ENCODE data around the gene PSPH.
"Not testable (repeated sequence)": the region's sequence is repeated elsewhere in the genome, so short reads cannot be mapped to it uniquely, and the experiment has no call there.

The PSPH gene

DNA sequence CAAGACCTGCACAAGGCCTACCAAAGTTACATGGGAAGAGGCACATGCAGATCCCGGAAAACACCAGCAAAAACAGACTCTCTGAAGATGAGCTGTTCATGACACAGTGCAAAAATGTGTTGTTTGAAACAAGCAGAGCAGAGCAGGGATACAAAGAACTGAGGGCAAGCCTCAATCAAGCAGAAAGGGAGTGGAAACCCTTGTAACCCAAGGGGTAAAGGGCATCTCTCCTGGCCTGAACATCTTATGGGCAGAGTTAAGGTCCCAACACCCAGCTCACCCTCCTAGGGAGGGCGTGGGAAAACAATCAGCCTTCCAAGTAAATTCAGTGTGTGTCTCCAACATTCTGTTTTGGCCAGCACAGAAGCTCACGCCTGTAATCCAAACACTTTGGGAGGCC, 10.5 kb downstream of the PSPH start:
- H3K9me3 ChIP-seq (ENCODE audit: severe bottlenecking) = no peaks in the 10 kb centered on the region
- no peak for TF ChIP-seq CTCF (IDR thresholded peaks at IDR 0.05; ENCODE audit: poor library complexity, severe bottlenecking)
- ATAC-seq (ENCODE audit: low read depth) = no peak

DNA sequence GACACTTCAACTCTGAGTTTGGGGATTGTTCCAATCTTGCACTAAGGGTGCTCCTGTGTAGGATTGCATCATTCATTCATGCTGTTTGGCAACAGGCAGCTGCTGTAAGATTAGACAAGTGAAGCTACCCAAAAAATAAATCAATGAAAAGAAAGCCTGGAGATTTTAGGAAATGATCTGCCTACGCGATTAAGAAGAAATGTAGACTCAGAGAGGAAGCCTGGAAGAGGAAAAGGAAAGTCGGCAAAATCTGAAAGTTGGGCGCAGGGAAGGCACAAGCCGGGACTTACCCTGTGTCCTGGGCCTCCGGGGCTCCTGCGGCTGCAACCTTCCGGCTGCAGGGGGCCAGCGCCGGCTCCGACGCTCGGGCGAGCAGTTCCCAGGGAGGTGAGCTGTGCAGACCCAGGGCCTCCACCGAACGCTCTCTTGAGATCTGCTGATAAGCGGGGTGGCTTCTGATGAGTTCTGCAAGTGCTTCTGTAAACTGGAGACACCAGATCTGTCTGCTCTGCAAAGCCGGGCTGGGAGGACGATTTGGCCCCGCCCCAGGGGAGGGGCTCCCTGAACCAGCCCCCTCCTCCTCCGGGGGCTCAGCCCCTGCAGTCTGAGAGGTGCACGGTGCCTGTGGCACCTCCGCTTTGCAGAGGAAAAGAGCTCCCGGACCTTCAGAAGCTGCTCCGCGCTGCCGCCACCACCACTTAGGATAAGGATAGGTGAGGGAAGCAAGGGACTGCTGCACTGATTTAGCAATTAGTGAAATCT, 17.4 kb downstream of the PSPH start:
- Histone ChIP-seq H3K27ac (ENCODE audit: poor library complexity, severe bottlenecking) (peak overlapping the region; percentile 25), H3K4me1 (ENCODE audit: insufficient read depth, poor library complexity, severe bottlenecking) (no peaks in the 10 kb centered on the region), H3K27me3 (ENCODE audit: insufficient read depth, poor library complexity, severe bottlenecking) (no peaks in the 10 kb centered on the region), H3K4me3 (ENCODE audit: severe bottlenecking) (peak overlapping the region; percentile 41), H3K9me3 (ENCODE audit: severe bottlenecking) (no peaks in the 10 kb centered on the region), H3K36me3 (ENCODE audit: low read depth) (peaks cover 36% of the 10 kb centered on the region)
- TF ChIP-seq CTCF (IDR thresholded peaks at IDR 0.05; ENCODE audit: poor library complexity, severe bottlenecking) = peak; percentile 20
- DNase-seq (ENCODE audit: low spot score) (peak; percentile 73), ATAC-seq (ENCODE audit: low read depth) (peak; percentile 93)

More for the DNA sequence above, 10.5 kb downstream of the PSPH start:
- H3K27ac ChIP-seq (ENCODE audit: poor library complexity, severe bottlenecking) = no peak overlapping the region
- H3K4me3 ChIP-seq (ENCODE audit: severe bottlenecking) = no peak overlapping the region
- peaks cover 18% of the 10 kb centered on the region for H3K36me3 ChIP-seq (ENCODE audit: low read depth)
- DNase-seq (ENCODE audit: low spot score) = no peak
- no peaks in the 10 kb centered on the region for H3K4me1 ChIP-seq (ENCODE audit: insufficient read depth, poor library complexity, severe bottlenecking)
- H3K27me3 ChIP-seq (ENCODE audit: insufficient read depth, poor library complexity, severe bottlenecking) = no peaks in the 10 kb centered on the region

GRCh38 chr7:56032578-56032977, 18.7 kb downstream of the PSPH start:
- not testable (repeated sequence) for H3K4me3 ChIP-seq (ENCODE audit: severe bottlenecking); H3K27ac ChIP-seq (ENCODE audit: poor library complexity, severe bottlenecking); ATAC-seq (ENCODE audit: low read depth); DNase-seq (ENCODE audit: low spot score); H3K27me3 ChIP-seq (ENCODE audit: insufficient read depth, poor library complexity, severe bottlenecking); H3K9me3 ChIP-seq (ENCODE audit: severe bottlenecking); H3K4me1 ChIP-seq (ENCODE audit: insufficient read depth, poor library complexity, severe bottlenecking)
- peaks cover 40% of the 10 kb centered on the region for H3K36me3 ChIP-seq (ENCODE audit: low read depth)

- H3K4me3 ChIP-seq (ENCODE audit: severe bottlenecking); DNase-seq (ENCODE audit: low spot score); H3K27me3 ChIP-seq (ENCODE audit: insufficient read depth, poor library complexity, severe bottlenecking); ATAC-seq (ENCODE audit: low read depth); H3K4me1 ChIP-seq (ENCODE audit: insufficient read depth, poor library complexity, severe bottlenecking); H3K9me3 ChIP-seq (ENCODE audit: severe bottlenecking); H3K27ac ChIP-seq (ENCODE audit: poor library complexity, severe bottlenecking): not testable (repeated sequence)
- H3K36me3 ChIP-seq (ENCODE audit: low read depth) = peaks cover 49% of the 10 kb centered on the region
These were observed 19.7 kb downstream of the PSPH start for GRCh38 chr7:56031556-56031955.

- TF ChIP-seq CTCF (IDR thresholded peaks at IDR 0.05; ENCODE audit: poor library complexity, severe bottlenecking) = no peak
- ATAC-seq (ENCODE audit: low read depth) = no peak
- no peaks in the 10 kb centered on the region for H3K27me3 ChIP-seq (ENCODE audit: insufficient read depth, poor library complexity, severe bottlenecking)
These were observed 20.9 kb downstream of the PSPH start for GRCh38 chr7:56030340-56030739.

More at GRCh38 chr7:56030340-56030739, 20.9 kb downstream of the PSPH start:
- Histone ChIP-seq H3K36me3 (ENCODE audit: low read depth) (peaks cover 61% of the 10 kb centered on the region), H3K9me3 (ENCODE audit: severe bottlenecking) (no peaks in the 10 kb centered on the region), H3K4me3 (ENCODE audit: severe bottlenecking) (no peak overlapping the region), H3K27ac (ENCODE audit: poor library complexity, severe bottlenecking) (no peak overlapping the region), H3K4me1 (ENCODE audit: insufficient read depth, poor library complexity, severe bottlenecking) (peaks cover 5% of the 10 kb centered on the region)
- DNase-seq (ENCODE audit: low spot score) = no peak

All from RWPE2 (cell line).